Activated CD4-positive, alpha-beta T cell treated with anti-CD3 and anti-CD28 coated beads for 36 hours (primary cell): ENCODE results near the gene SPRR4. TPM values are rescaled to one million over a fixed set of nuclear protein-coding genes. Genes with fewer than 3 reads are reported as not detected.

Experiments used
- ATAC-seq: fragments of 200-7000 bp; cut with Tn5 transposase; one replicate; pipeline ENCODE4 v1.10.0; 2021; ENCODE audit warnings: mild to moderate bottlenecking, moderate library complexity
- CTCF ChIA-PET: fragments of 350-600 bp; sonication (Branson Sonifier 250); formaldehyde crosslinking; loops from one replicate; lab custom pipeline; 2021; ENCODE audit warnings: antibody characterized with exemption; lab: Charles Lee
- POLR2A ChIA-PET: fragments of 350-600 bp; sonication (Branson Sonifier 250); formaldehyde crosslinking; loops from one replicate; lab custom pipeline; 2021; ENCODE audit warnings: antibody characterized with exemption, inconsistent platforms; lab: Charles Lee
- DNase-seq: peaks from one replicate; pipeline ENCODE4 v3.0.0-alpha.2; 2020
- H3K27ac Mint-ChIP-seq: one replicate; pipeline ENCODE4 v1.8.0; 2021; ENCODE audit warnings: mixed read lengths
- H3K27me3 Mint-ChIP-seq: one replicate; pipeline ENCODE4 v1.8.0; 2021; ENCODE audit warnings: mixed read lengths
- H3K36me3 Mint-ChIP-seq: one replicate; pipeline ENCODE4 v1.8.0; 2021; ENCODE audit warnings: low read depth, mixed read lengths
- H3K4me1 Mint-ChIP-seq: one replicate; pipeline ENCODE4 v1.8.0; 2021; ENCODE audit warnings: mixed read lengths
- H3K4me3 Mint-ChIP-seq: one replicate; pipeline ENCODE4 v1.8.0; 2021; ENCODE audit warnings: mild to moderate bottlenecking, moderate library complexity, mixed read lengths
- H3K9me3 Mint-ChIP-seq: one replicate; pipeline ENCODE4 v1.8.0; 2021; ENCODE audit warnings: low read depth, mixed read lengths
- intact Hi-C, 2 experiments: fragments of 100-400 bp; cut with DNase I in 1 of 2; cut with micrococcal nuclease in 1 of 2; formaldehyde crosslinking; loops; one replicate each; pipeline versions ENCODE4 v1.14.2 to v1.15.1; 2022 to 2024; cut with DNase I, micrococcal nuclease
- total RNA-seq, 2 experiments: library from RNA; stranded (reverse); gene quantifications; one replicate each; pipeline ENCODE4 v1.2.3, GENCODE V29; 2021

Gene SPRR4
- total RNA-seq, 2 experiments from 2014 or later = not detected

DNA sequence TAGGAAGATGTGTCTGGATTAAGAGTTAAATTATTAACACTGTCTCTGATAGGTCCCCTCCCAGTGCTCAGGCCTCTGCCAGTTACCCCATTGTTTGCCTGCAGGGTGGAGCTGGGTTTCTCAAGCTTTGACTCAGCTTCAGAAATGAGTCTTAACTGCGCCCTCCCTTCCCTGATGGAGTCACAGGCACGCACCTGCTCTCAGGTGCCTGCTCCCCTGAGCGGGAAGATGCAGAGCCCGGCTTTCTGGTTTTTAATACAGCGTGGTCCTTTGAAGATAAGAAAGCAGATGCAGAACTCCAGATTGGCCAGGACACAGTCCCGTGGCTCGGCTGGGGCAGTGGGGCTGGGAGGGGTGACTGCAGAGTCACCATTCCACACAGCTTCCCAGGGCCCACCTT lies 3.2 kb upstream of the SPRR4 start:
- intact Hi-C loops = no loop called here
- DNase-seq (peak; percentile 24), ATAC-seq (peak; percentile 74)
- Mint-ChIP-seq H3K36me3 (no peaks in the 10 kb centered on the region), H3K4me1 (peaks cover 5% of the 10 kb centered on the region), H3K27me3 (peaks cover 14% of the 10 kb centered on the region), H3K4me3 (no peak overlapping the region), H3K27ac (no peak overlapping the region), H3K9me3 (no peaks in the 10 kb centered on the region)
- POLR2A ChIA-PET = no interaction called here
- CTCF ChIA-PET = interaction anchor here (0.7 kb wide), 1 partner anchor 470 kb away, joined by 3 read pairs; no protein-coding TSS in a partner anchor

DNA sequence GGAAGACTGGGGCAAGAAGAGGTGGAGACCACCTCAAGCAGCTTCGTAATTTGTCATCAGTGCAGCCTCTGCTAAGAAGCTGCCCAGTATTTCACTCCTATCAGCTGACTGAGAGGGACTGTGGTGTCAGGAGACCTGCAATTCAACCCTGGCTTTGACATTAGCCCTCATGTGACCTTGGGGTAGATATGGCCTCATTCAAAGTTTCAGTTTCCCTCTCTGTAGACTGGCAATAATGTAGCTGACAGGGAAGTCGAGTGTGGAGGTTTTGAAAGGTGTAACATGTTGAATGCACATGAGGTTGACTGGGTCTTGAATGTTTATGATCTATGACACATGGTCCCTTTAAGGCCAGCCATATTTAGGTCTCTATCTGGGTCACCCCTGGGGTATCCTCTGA lies 2.2 kb upstream of the SPRR4 start:
- Mint-ChIP-seq H3K27me3 (peaks cover 18% of the 10 kb centered on the region), H3K9me3 (no peaks in the 10 kb centered on the region), H3K4me3 (no peak overlapping the region), H3K27ac (no peak overlapping the region), H3K36me3 (no peaks in the 10 kb centered on the region), H3K4me1 (peaks cover 5% of the 10 kb centered on the region)
- DNase-seq (no peak), ATAC-seq (no peak)
- CTCF ChIA-PET = interaction anchor here (1.2 kb wide), 1 partner anchor 29 kb away, joined by 3 read pairs; no protein-coding TSS in a partner anchor
- POLR2A ChIA-PET = interaction anchor here (0.8 kb wide), 1 partner anchor 8 kb away, joined by 3 read pairs; no protein-coding TSS in a partner anchor
- intact Hi-C loops = no loop called here

DNA sequence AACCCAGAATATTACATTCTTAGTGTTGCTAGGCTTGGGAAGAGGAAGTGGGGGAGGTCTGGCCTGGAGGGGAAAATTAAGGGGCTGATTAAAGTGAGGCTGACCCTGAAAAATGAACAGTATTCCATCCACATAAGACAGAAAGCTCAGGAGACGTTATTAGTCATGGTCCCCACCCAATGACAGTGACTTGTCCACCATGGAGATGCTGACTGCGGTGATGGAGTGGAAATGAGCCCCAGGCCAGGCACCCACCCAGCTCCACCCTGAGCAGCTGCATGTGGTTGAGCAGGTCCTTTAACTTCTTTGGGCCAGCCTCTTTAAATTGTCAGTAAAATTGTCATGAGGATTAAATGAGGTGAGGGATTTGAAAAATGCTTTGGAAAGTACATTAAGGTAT lies 1.4 kb upstream of the SPRR4 start:
- ATAC-seq = no peak
- DNase-seq = no peak
- Mint-ChIP-seq H3K9me3 (no peaks in the 10 kb centered on the region), H3K27ac (no peak overlapping the region), H3K4me1 (peaks cover 5% of the 10 kb centered on the region), H3K36me3 (no peaks in the 10 kb centered on the region), H3K4me3 (no peak overlapping the region), H3K27me3 (peaks cover 18% of the 10 kb centered on the region)
- intact Hi-C loops = no loop called here
- ChIA-PET POLR2A (interaction anchor here (0.8 kb wide), 1 partner anchor 9 kb away, joined by 3 read pairs; no protein-coding TSS in a partner anchor), CTCF (interaction anchor here (1.2 kb wide), 1 partner anchor 28 kb away, joined by 3 read pairs; no protein-coding TSS in a partner anchor)

DNA sequence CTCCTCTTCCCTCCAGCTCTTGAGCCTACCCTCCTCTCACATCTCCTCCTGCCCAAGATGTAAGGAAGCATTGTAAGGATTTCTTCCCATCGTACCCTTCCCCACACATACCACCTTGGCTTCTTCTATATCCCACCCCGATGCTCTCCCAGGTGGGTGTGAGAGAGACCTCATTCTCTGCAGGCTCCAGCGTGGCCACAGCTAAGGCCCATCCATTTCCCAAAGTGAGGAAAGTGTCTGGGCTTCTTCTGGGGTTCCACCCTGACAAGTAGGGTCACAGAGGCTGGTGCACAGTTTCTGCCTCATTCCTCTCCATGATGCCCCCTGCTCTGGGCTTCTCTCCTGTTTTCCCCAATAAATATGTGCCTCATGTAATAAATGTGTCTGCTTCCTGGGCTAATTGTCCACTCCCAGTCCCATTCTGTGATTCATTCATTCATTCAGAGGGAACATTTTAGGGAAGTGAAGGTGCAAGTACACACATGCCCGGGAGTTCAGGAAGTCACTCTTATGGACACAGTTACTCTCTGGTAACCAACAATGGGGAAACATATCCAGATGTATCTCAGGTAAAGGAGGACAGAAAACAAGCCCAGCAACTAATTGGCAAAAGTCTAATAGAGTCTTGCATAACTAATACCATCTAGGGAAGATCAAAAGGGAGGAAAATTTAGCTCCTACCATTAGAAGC lies 1.9 kb downstream of the SPRR4 start:
- intact Hi-C loops = no loop called here

DNA sequence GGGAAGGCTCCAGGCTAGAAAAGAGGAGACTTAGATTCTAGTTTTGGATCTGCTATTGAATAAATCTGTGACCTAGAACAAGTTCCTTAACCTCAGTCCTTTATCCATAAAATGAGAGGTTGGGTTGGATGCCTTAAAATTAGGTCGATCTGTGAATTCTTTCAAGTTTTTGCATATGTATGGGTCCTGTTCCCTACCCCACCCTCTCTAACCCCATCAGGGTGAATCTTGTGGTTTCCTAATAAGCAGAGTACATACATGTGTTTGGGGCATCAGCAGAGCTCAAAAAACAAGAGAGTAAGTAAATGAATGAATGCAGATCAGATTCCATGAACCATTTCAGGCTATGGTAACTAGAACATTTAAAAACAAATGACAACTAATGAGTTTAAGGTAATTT lies 6.2 kb downstream of the SPRR4 start:
- ChIA-PET POLR2A (no interaction called here), CTCF (no interaction called here)
- Mint-ChIP-seq H3K27me3 (peaks cover 28% of the 10 kb centered on the region), H3K9me3 (no peaks in the 10 kb centered on the region), H3K36me3 (no peaks in the 10 kb centered on the region), H3K4me1 (no peaks in the 10 kb centered on the region), H3K4me3 (no peak overlapping the region), H3K27ac (no peak overlapping the region)
- intact Hi-C loops = no loop called here
- DNase-seq (no peak), ATAC-seq (no peak)

More for the DNA sequence above, 1.9 kb downstream of the SPRR4 start:
- Mint-ChIP-seq H3K4me3 (no peak overlapping the region), H3K36me3 (no peaks in the 10 kb centered on the region), H3K4me1 (no peaks in the 10 kb centered on the region), H3K9me3 (no peaks in the 10 kb centered on the region), H3K27ac (no peak overlapping the region), H3K27me3 (peaks cover 14% of the 10 kb centered on the region)
- ChIA-PET CTCF (interaction anchor here (0.6 kb wide), 1 partner anchor 17 kb away, joined by 3 read pairs; no protein-coding TSS in a partner anchor), POLR2A (no interaction called here)
- ATAC-seq (no peak), DNase-seq (no peak)

DNA sequence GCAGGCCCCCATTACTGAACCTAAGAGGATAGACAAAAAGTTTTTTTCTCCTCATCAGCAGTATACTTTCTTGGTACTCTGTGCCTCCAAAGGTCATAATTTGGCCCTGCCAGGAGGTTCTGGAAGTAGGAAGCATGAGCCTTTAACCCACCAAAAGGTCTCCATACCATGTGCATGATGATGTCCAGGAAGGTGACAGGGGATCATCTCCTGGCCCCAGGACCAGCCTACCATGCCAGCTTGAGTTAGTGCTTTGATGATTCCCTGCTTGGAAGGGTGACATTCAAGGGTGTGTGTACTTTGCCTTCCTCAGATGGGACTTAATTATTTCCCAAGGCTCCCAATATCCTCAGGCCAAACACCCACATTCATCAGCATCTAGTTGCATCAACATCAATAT lies 7.2 kb downstream of the SPRR4 start:
- H3K36me3 Mint-ChIP-seq = no peaks in the 10 kb centered on the region
- no peak overlapping the region for H3K4me3 Mint-ChIP-seq
- no peaks in the 10 kb centered on the region for H3K9me3 Mint-ChIP-seq
- no peak overlapping the region for H3K27ac Mint-ChIP-seq
- H3K27me3 Mint-ChIP-seq = peaks cover 28% of the 10 kb centered on the region
- intact Hi-C loops = no loop called here
- no peak for ATAC-seq
- POLR2A ChIA-PET = no interaction called here
- CTCF ChIA-PET = no interaction called here
- no peak for DNase-seq
- H3K4me1 Mint-ChIP-seq = no peaks in the 10 kb centered on the region

DNA sequence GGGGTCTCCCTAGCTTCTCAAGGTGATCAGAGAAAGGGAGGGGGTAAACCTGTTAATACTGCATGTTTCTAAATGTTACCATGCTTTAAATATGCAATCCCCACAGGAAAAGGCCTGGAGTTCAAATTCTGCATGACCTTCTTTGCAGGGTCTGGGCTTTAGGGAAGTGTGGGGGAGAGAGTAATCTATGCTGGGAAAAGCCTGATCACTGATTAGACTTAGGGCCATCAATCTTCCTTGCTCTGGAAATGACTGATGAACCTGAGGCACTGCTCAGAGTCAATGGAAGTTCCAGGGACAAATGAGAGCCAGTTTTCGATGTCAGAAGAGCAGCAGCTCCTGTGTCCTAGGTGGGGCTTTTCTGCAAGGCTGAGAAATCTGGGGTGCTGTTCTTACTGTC lies 10.2 kb downstream of the SPRR4 start:
- Mint-ChIP-seq H3K4me1 (no peaks in the 10 kb centered on the region), H3K27ac (no peak overlapping the region), H3K36me3 (no peaks in the 10 kb centered on the region), H3K9me3 (no peaks in the 10 kb centered on the region), H3K4me3 (no peak overlapping the region), H3K27me3 (peaks cover 36% of the 10 kb centered on the region)
- intact Hi-C loops = no loop called here
- no peak for ATAC-seq
- ChIA-PET POLR2A (no interaction called here), CTCF (no interaction called here)
- DNase-seq = no peak

DNA sequence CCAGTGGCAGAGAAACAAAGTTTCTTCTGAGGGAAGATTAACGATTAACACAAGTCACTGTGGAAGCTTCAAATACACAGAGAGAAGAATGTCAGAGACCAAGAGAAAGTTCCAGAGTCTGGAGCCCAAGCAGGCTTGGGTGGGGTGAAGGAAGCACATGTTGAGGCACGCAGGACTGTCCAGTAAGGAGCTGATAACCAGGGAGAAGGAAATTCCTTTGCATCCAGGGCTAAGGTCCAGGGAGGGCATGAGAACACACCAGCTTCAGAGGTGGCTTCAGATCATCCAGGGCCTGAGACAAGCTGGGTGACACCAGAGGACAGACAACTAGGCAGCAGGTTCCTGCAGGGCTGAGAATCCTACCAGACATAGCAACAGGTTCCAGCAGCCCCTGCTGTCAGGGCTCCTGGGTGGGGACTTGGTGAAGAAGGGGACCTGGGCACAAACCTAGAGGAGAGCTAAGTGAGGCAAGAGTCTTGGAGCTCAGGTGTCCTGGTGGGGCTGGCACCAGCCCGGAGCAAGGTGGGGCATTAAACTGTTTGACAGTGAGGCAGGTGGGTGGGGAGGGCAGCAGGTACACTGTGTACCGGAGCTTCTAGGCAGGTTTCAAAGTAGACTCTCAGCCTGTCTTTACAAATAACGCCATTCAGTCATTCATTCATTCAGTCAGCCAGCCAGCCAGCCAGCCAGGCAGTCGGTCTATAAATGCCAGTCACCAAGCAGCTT lies 10.9 kb downstream of the SPRR4 start:
- DNase-seq (no peak), ATAC-seq (no peak)
- ChIA-PET POLR2A (no interaction called here), CTCF (no interaction called here)
- H3K4me1 Mint-ChIP-seq = no peaks in the 10 kb centered on the region
- no peaks in the 10 kb centered on the region for H3K36me3 Mint-ChIP-seq
- no peak overlapping the region for H3K27ac Mint-ChIP-seq
- peaks cover 39% of the 10 kb centered on the region for H3K27me3 Mint-ChIP-seq
- intact Hi-C loops = no loop called here
- no peaks in the 10 kb centered on the region for H3K9me3 Mint-ChIP-seq
- H3K4me3 Mint-ChIP-seq = no peak overlapping the region

DNA sequence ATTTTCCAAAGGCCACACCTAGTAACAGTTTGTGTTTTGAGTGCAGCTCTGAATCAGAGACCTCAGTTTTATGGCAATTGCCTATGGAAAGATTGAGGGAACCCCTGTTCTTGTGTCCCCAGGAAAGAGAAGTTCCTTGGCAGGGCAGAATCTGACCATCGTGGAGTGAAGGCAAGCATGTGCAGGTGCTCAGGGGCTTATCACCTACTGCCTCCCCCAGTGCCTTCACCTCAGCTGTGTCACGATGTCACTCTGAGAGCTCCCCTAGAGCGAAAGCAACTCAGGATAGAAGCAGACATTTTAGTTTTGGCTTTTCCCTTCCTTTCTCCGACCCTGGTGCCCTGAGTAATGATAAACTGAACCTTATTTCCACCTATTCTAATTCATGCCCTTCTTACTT lies 11.6 kb downstream of the SPRR4 start:
- no peaks in the 10 kb centered on the region for H3K36me3 Mint-ChIP-seq
- no peak overlapping the region for H3K27ac Mint-ChIP-seq
- H3K9me3 Mint-ChIP-seq = no peaks in the 10 kb centered on the region
- POLR2A ChIA-PET = no interaction called here
- H3K4me3 Mint-ChIP-seq = no peak overlapping the region
- H3K27me3 Mint-ChIP-seq = peaks cover 41% of the 10 kb centered on the region
- DNase-seq (no peak), ATAC-seq (no peak)
- CTCF ChIA-PET = no interaction called here
- intact Hi-C loops = no loop called here
- no peaks in the 10 kb centered on the region for H3K4me1 Mint-ChIP-seq

DNA sequence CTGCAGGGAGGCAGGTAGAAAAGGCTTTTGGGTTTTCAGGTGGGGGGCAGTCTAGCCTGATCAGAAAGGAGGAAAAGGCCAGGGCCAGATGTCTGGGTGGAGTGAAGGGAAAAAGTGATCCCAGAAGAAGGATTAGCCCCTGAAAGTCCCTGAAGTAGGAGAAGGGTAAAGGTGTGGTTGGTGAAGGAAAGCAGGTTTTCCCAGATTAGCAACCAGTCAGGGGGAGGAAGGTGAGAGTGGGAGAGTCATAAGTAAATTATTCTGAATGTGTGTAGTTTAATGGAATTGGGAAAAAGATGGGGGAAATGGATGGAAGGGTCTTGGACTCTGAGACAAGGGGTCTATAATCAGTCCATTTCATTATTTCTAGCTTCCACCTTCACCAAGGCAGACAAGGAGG lies 12.8 kb downstream of the SPRR4 start:
- ChIA-PET POLR2A (no interaction called here), CTCF (no interaction called here)
- peaks cover 43% of the 10 kb centered on the region for H3K27me3 Mint-ChIP-seq
- no peak overlapping the region for H3K4me3 Mint-ChIP-seq
- no peaks in the 10 kb centered on the region for H3K9me3 Mint-ChIP-seq
- no peaks in the 10 kb centered on the region for H3K4me1 Mint-ChIP-seq
- DNase-seq (no peak), ATAC-seq (no peak)
- intact Hi-C loops = no loop called here
- H3K36me3 Mint-ChIP-seq = no peaks in the 10 kb centered on the region
- H3K27ac Mint-ChIP-seq = no peak overlapping the region

DNA sequence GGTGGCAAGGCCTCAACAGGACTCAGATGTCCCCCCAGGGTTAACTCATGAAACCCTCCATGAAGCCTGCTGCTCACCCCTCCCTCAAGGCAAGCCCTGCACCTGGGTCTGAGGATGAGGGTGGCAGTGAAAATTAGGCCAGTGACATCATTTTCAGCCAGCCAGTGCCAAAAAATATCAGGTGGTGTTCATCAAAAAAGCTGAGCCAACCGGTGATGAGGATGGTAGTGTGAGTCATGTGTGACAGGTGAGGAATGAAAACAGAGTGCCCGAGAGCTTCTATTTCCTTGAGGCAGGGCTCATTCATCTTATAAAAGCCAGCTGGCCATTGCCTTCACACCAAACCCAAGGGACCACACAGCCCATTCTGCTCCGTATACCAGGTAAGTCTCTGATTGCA lies 13.3 kb downstream of the SPRR4 start, which contains the start of gene SPRR1A:
Gene SPRR1A (plus strand): TSS at position 339 of the 400 bp plus-strand sequence. CDS start 1,150 bp downstream, outside the sequence.
- ATAC-seq (no peak), DNase-seq (no peak)
- H3K27ac Mint-ChIP-seq = no peak within 1 kb of the TSS
- ChIA-PET CTCF (no interaction called here), POLR2A (no interaction called here)
- intact Hi-C loops = no loop called here
- no peaks in the 10 kb centered on the region for H3K9me3 Mint-ChIP-seq
- H3K4me1 Mint-ChIP-seq = no peaks in the 10 kb centered on the region
- H3K36me3 Mint-ChIP-seq = no peaks in the 10 kb centered on the region
- H3K4me3 Mint-ChIP-seq = no peak within 1 kb of the TSS
- peaks cover 45% of the 10 kb centered on the region for H3K27me3 Mint-ChIP-seq

DNA sequence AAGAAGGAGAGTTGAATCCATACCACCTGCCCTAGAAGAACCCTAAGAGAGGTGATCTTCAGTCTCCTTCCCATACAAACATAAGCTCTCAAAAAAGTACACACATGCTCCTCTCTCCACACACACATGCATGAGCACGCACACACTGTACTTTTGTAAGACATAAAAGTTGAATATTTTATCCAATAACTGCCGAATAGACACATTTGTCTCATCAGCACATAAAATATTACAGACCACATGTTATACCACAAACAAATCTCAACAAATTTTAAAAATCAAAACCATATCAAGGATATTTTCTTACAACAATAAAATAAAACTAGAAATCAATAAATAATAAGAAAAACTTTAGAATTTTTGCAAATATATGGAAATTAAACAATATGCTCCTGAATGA lies 16.1 kb downstream of the SPRR4 start:
- DNase-seq (no peak), ATAC-seq (no peak)
- Mint-ChIP-seq H3K27ac (no peak overlapping the region), H3K27me3 (peaks cover 31% of the 10 kb centered on the region), H3K36me3 (no peaks in the 10 kb centered on the region), H3K9me3 (no peaks in the 10 kb centered on the region), H3K4me1 (no peaks in the 10 kb centered on the region), H3K4me3 (no peak overlapping the region)
- ChIA-PET POLR2A (no interaction called here), CTCF (no interaction called here)
- intact Hi-C loops = no loop called here
